ENCODE results near the gene PLCG1. TPM values are rescaled to one million over a fixed set of nuclear protein-coding genes. Genes with fewer than 3 reads are reported as not detected.

Gene PLCG1
- polyA plus RNA-seq, 2 of the 4 experiments (the other 2 are of a cell fraction), result 22.0 to 65.0 TPM

- Histone ChIP-seq H3K4me1 (no peaks in the 10 kb centered on the region), H3K27ac (no peak overlapping the region), H3K4me2 (no peak overlapping the region), H3K9me3 (no peaks in the 10 kb centered on the region), H3K4me3 (no peak overlapping the region)
- DNase-seq (ENCODE audit: low read depth in 1 of 2, low spot score in 1 of 2) (no peak), ATAC-seq (no peak), FAIRE-seq (no peak)
- 93% methylated on average over 3 of the region's 3 CpGs for WGBS (ENCODE audit: missing lambda C conversion rate)
- ChIA-PET CTCF (interaction anchor here (0.9 to 1.9 kb wide), 4 partner anchors 34 to 79 kb away, joined by 3 to 7 read pairs (median 4); no protein-coding TSS in a partner anchor), POLR2A (no interaction called here)
- TF ChIP-seq NFE2L2 (conservative IDR thresholded peaks at IDR 0.05; ENCODE audit: low read length), result no peak
- TF ChIP-seq PHF8 (IDR thresholded peaks at IDR 0.05; ENCODE audit: borderline replicate concordance, low read depth), result no peak
- no peak for TF ChIP-seq PBX3 (IDR thresholded peaks at IDR 0.05)
- no peak for TF ChIP-seq FOSL2 (IDR thresholded peaks at IDR 0.05)
- no peak for TF ChIP-seq FOSL2 (CRISPR knock-in tag; IDR thresholded peaks at IDR 0.05)
Observed at GRCh38 chr20:41214202-41214601, 76.9 kb downstream of the PLCG1 start.

- TF ChIP-seq FOSL2 (IDR thresholded peaks at IDR 0.05) (no peak), FOSL2 (CRISPR knock-in tag; IDR thresholded peaks at IDR 0.05) (no peak), RCOR1 (IDR thresholded peaks at IDR 0.05; ENCODE audit: low read depth, low read length) (no peak), JUN (IDR thresholded peaks at IDR 0.05) (no peak), RNF2 (IDR thresholded peaks at IDR 0.05; ENCODE audit: borderline replicate concordance, low read depth) (no peak), FOXS1 (CRISPR knock-in tag; IDR thresholded peaks at IDR 0.05) (no peak), SREBF2 (IDR thresholded peaks at IDR 0.05) (no peak), CHD2 (IDR thresholded peaks at IDR 0.05; ENCODE audit: low read length, partially characterized antibody) (no peak), MYC (IDR thresholded peaks at IDR 0.05; ENCODE audit: borderline replicate concordance, low read length) (no peak), NFE2L2 (conservative IDR thresholded peaks at IDR 0.05; ENCODE audit: low read length) (no peak), HOXB5 (CRISPR knock-in tag; IDR thresholded peaks at IDR 0.05) (no peak), POLR2AphosphoS2 (conservative IDR thresholded peaks at IDR 0.05; ENCODE audit: low read length) (no peak), PHF8 (IDR thresholded peaks at IDR 0.05; ENCODE audit: borderline replicate concordance, low read depth) (no peak), FOSB (CRISPR knock-in tag; IDR thresholded peaks at IDR 0.05) (no peak), ESRRA (IDR thresholded peaks at IDR 0.05; ENCODE audit: borderline replicate concordance, low read length) (no peak), ZC3H11A (IDR thresholded peaks at IDR 0.05) (no peak), HMGXB4 (CRISPR knock-in tag; IDR thresholded peaks at IDR 0.05; ENCODE audit: borderline replicate concordance) (no peak), ZNF302 (CRISPR knock-in tag; IDR thresholded peaks at IDR 0.05) (no peak), EP300 (IDR thresholded peaks at IDR 0.05) (no peak)
- Histone ChIP-seq H3K9me3 (no peaks in the 10 kb centered on the region), H3K4me2 (no peak overlapping the region), H3K4me1 (no peaks in the 10 kb centered on the region), H3K4me3 (no peak overlapping the region), H3K27ac (no peak overlapping the region)
- FAIRE-seq (no peak), ATAC-seq (no peak), DNase-seq (ENCODE audit: low read depth in 1 of 2, low spot score in 1 of 2) (no peak)
- POLR2A ChIA-PET, result no interaction called here
- WGBS (ENCODE audit: missing lambda C conversion rate), result 94% methylated on average over 3 of the region's 3 CpGs
- CTCF ChIA-PET, result interaction anchor here (0.9 to 1.5 kb wide), 3 partner anchors 34 to 80 kb away, joined by 3 to 4 read pairs (median 3); no protein-coding TSS in a partner anchor
Observed at GRCh38 chr20:41214666-41215065, 77.3 kb downstream of the PLCG1 start.

GRCh38 chr20:41217422-41217821 lies 80.1 kb downstream of the PLCG1 start:
- DNase-seq (ENCODE audit: low read depth in 1 of 2, low spot score in 1 of 2) (no peak), FAIRE-seq (no peak), ATAC-seq (no peak)
- CTCF ChIA-PET, result interaction anchor here (1.1 to 3.5 kb wide), 3 partner anchors 44 to 122 kb away, joined by 3 to 13 read pairs (median 4); partner anchors contain the start of gene LPIN3
- Histone ChIP-seq H3K27ac (no peak overlapping the region), H3K9me3 (no peaks in the 10 kb centered on the region), H3K4me2 (no peak overlapping the region), H3K4me1 (no peaks in the 10 kb centered on the region), H3K4me3 (no peak overlapping the region)
- WGBS (ENCODE audit: missing lambda C conversion rate), result 74% methylated on average over 5 of the region's 5 CpGs
- POLR2A ChIA-PET, result no interaction called here
- no peak for TF ChIP-seq FOSB (CRISPR knock-in tag; IDR thresholded peaks at IDR 0.05)
- TF ChIP-seq CTCF (IDR thresholded peaks at IDR 0.05), result no peak
- no peak for TF ChIP-seq HOXB13 (CRISPR knock-in tag; IDR thresholded peaks at IDR 0.05; ENCODE audit: low read depth)
- TF ChIP-seq SREBF2 (IDR thresholded peaks at IDR 0.05), result no peak
- no peak for TF ChIP-seq HMGXB4 (CRISPR knock-in tag; IDR thresholded peaks at IDR 0.05; ENCODE audit: borderline replicate concordance)
- no peak for TF ChIP-seq CBX2 (IDR thresholded peaks at IDR 0.05; ENCODE audit: borderline replicate concordance, low read depth)
- TF ChIP-seq NR3C1 (IDR thresholded peaks at IDR 0.05), result no peak
- TF ChIP-seq HEYL (CRISPR knock-in tag; IDR thresholded peaks at IDR 0.05), result no peak
- no peak for TF ChIP-seq NPAS2 (CRISPR knock-in tag; IDR thresholded peaks at IDR 0.05; ENCODE audit: borderline replicate concordance)
- no peak for TF ChIP-seq MAX (IDR thresholded peaks at IDR 0.05)
- TF ChIP-seq ESRRA (IDR thresholded peaks at IDR 0.05; ENCODE audit: borderline replicate concordance, low read length), result no peak
